ENCODE data around the gene DISC1.

Gene DISC1

DNA sequence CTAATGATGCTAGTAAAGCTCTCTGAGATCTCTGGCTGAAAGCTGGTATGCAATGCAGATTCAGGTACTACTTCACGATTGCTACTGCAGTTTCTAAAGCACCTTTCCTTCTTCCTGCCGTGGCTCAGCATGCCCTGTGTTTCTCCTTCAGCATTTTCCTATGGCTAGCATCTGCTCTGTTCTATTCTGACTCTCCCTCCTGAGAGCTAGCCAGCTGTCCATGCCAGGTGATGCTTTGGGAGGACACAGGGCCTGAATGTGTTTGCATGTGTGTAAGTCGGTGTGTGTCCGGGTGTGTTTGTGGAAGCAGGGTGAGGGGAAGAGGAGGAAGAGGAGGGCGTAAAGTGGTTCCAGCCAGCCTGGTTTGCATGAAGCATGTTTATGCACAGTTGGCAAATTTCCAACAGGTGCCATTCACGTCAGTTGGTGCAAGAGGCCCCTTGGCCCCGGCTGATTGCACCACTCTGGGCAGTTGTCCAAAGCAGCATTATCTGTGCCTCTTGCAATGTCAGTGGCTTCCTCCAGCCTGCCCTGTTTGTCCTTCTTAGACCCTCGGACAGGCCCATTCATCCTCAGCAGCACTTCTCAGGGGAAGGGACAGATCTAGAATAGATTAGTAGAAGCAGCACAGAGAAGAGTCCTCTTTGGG lies 433.3 kb downstream of the DISC1 start:
- no peak for DNase-seq

DNA sequence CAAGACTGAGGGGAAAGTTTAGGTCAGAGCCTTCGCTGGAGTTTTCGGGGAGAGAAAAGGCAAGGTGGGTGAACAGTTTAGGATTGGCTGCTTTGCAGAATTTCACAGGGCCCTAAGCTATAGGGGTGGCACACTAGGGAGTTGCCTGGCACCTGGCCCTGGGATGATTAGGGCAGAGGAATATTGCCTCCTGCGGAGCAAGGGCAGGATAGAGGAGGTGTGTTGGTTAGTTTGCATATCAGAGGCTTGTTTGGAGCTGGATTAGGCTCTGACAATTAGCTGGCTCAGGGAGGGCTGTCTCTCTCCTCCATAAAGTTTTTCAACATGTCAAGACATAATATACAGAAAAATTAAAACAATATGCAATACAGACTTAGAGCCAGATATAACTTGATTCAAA lies 436.4 kb downstream of the DISC1 start:
- no peak for DNase-seq

DNA sequence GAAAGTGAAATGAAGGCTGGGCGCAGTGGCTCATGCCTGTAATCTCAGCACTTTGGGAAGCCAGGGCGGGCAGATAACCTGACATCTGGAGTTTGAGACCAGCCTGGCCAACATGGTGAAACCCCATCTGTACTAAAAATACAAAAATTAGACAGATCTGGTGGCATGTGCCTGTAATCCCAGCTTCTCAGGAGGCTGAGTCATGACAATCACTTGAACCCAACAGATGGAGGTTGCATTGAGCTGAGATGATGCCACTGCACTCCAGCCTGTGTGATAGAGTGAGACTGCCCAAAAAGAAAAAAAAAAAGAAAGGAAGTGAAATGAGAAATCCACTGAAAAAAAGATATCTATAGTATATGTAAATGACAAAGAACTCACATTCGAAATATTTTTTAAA lies 439.9 kb downstream of the DISC1 start:
- DNase-seq = no peak

DNA sequence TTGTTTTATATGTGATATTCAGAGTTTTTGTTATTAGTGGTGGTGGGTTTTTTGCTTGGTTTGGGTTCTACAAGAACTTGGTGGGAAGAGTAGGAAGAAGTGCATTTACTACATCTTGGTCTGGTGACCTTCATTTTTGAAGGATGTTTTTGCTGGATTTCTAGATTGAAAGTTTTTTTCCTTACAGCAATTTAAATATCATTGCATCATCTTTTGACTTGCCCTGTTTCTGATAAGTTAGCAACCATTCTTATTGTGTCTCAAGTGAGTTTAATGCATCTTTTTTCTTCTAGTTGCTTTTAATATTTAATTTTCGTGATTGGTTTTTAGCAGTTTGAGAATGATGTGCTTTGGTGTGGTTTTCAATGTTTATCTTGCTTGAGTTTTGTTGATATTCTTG lies 447.7 kb downstream of the DISC1 start:
- no peak for DNase-seq

DNA sequence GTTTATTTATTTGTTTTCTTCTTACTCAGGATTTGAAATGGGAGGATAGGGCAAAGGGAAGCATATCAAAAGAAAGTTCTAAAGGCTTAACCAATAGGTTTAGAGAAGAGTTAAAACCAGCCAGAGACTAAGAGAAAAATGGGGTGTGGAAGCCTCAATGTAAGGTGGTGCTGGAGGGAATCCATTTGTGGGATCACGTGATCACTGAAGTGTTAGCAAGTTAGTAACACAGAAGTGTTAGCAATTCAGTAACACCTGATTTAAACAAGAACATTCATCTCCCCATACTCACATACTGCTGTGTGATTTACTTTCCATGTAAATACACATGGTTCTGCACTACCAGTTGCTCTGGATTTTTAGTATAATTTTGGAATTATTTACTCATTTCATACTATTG lies 451.2 kb downstream of the DISC1 start:
- DNase-seq = no peak

DNA sequence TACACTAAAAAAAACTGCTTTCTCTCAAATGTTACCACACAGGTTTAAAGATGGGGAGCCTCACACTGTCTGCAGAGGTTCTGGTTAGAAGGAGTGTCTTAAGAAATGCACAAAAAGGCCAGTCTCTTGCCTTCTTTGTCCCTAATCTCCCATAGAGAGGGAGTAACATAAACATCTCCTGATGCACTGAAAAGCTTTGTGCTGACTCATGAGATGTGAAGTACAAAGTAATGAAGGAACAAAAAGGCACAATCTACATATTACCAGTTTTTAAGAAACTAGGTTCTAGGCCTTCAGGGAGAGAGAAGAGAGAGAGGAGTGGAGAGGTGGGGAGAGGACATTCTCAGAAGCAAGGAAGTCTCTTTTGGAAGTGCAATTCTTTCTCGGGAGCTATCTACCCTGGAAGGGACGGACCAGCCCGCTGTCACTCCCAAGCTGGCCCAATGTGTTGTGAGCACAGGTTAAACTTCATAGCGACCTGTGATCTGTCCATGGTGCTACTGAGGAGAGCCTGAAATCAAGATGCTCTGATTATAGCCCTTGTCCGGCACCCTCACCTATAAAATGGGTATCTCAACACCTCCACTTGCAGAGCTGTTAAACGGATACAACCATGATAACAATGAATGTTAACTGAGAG lies 458.1 kb downstream of the DISC1 start:
- no peak for DNase-seq

DNA sequence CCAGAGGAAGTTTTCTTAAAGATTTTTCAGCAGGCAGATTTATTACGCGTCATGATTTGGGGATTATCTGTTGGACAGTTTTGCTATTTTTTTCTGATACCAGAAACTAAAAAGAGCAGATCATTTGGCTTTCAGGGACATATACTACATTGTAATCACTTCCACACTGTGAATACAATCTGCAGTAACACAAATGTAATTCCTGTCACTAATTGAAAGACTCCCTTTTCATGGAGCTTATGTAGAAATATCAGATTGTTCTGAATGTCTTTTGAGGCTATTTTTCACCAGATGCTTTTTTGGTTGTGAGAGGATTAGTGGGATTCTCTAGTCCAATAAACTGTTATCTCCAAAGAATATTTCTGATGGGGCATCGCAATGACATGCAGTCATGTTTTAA lies 464.2 kb downstream of the DISC1 start:
- no peak for DNase-seq

Data from T-helper 1 cell (primary cell).